A549 (cell line): ENCODE data around the gene DDX17. TPM values are rescaled to one million over a fixed set of nuclear protein-coding genes. Genes with fewer than 3 reads are reported as not detected.

Source experiments
- ATAC-seq, 2 experiments: fragments of 200-7000 bp in 1 of 2; fragments of >200 bp in 1 of 2; cut with Nextera tagmentation in 1 of 2; cut with Tn5 transposase in 1 of 2; 3 replicates each; pipeline versions ENCODE4 v1.8.0 to v1.9.1; 2018 to 2020; ENCODE audit warnings: mild to moderate bottlenecking in 1 of 2, moderate library complexity in 1 of 2
- CTCF ChIA-PET: fragments of 300-600 bp; sonication (Branson Sonifier 250); formaldehyde crosslinking; extraction: SDS; loops from one replicate; lab custom pipeline; 2021; ENCODE audit warnings: antibody characterized with exemption, inconsistent platforms; lab: Yijun Ruan, JAX
- POLR2A ChIA-PET: fragments of 350-600 bp; formaldehyde crosslinking; extraction: SDS; loops from one replicate; lab custom pipeline; 2021; ENCODE audit warnings: antibody characterized with exemption, inconsistent platforms; lab: Yijun Ruan, JAX
- DNase-seq, 2 experiments: peaks; one replicate each; pipeline versions ENCODE4 v3.0.0 to v3.0.0-alpha.2; 2011 to 2016; ENCODE audit warnings: low read depth in 1 of 2, low spot score in 1 of 2
- FAIRE-seq: peaks from 2 replicates; lab custom pipeline; 2011; peaks lifted over from hg19 to GRCh38; lab: Jason Lieb, UNC
- H3K27ac ChIP-seq, 2 experiments: fragments of >200 bp; sonication (Bioruptor Twin); formaldehyde crosslinking; 3 replicates each; pipeline ENCODE4 v1.5.1; 2016 to 2017
- H3K4me1 ChIP-seq: fragments of >200 bp; sonication (Bioruptor Twin); formaldehyde crosslinking; 3 replicates; pipeline ENCODE4 v1.6.1; 2016
- H3K4me2 ChIP-seq: fragments of >200 bp; sonication (Bioruptor Twin); formaldehyde crosslinking; 3 replicates; pipeline ENCODE4 v1.6.1; 2016
- H3K4me3 ChIP-seq: fragments of >200 bp; sonication (Bioruptor Twin); formaldehyde crosslinking; 3 replicates; pipeline ENCODE4 v1.5.1; 2016
- H3K9me3 ChIP-seq: fragments of >200 bp; sonication (Bioruptor Twin); formaldehyde crosslinking; 3 replicates; pipeline ENCODE4 v1.6.1; 2016
- CEBPB ChIP-seq, 2 experiments: fragments of >200 bp in 1 of 2; sonication (Bioruptor Twin) in 1 of 2; formaldehyde crosslinking in 1 of 2; IDR thresholded peaks; 2 replicates each; pipeline ENCODE4 v1.6.1; 2012 to 2016
- CHD2 ChIP-seq: fragments of 150-350 bp; IDR thresholded peaks from 2 replicates; pipeline ENCODE4 v1.6.1; 2014; ENCODE audit warnings: low read length; ENCODE audit not compliant: partially characterized antibody
- ELK1 ChIP-seq: fragments of 150-350 bp; IDR thresholded peaks from 2 replicates; pipeline ENCODE4 v1.6.1; 2014; ENCODE audit warnings: low read depth, mild to moderate bottlenecking, low read length
- ESRRA ChIP-seq: fragments of 150-350 bp; IDR thresholded peaks from 2 replicates; pipeline ENCODE4 v1.6.1; 2014; ENCODE audit warnings: mild to moderate bottlenecking, low read length, borderline replicate concordance
- FOSB ChIP-seq: fragments of 250-450 bp; sonication (Bioruptor Pico); IDR thresholded peaks from 2 replicates; pipeline ENCODE4 v1.5.0; 2020; ENCODE audit warnings: mild to moderate bottlenecking, moderate library complexity
- FOSL2 ChIP-seq, 2 experiments: fragments of 450-650 bp in 1 of 2; fragments of >200 bp in 1 of 2; sonication (Bioruptor Twin) in 1 of 2; formaldehyde crosslinking; IDR thresholded peaks; 2 replicates each; pipeline versions ENCODE4 v1.5.0 to v1.6.1; 2016 to 2020; ENCODE audit warnings: mild to moderate bottlenecking in 1 of 2, moderate library complexity in 1 of 2
- HDAC2 ChIP-seq: fragments of 200-600 bp; sonication (generic); IDR thresholded peaks from 2 replicates; pipeline ENCODE4 v1.6.1; 2016
- HES2 ChIP-seq: fragments of >200 bp; sonication (Bioruptor Twin); formaldehyde crosslinking; IDR thresholded peaks from 2 replicates; pipeline ENCODE4 v1.6.1; 2016
- HMGXB4 ChIP-seq: fragments of 250-450 bp; sonication (Bioruptor Pico); IDR thresholded peaks from 2 replicates; pipeline ENCODE4 v1.5.0; 2021; ENCODE audit warnings: mild to moderate bottlenecking, moderate library complexity, borderline replicate concordance
- HOXB5 ChIP-seq: fragments of 250-450 bp; sonication (Bioruptor Pico); IDR thresholded peaks from 2 replicates; pipeline ENCODE4 v1.5.0; 2020; ENCODE audit warnings: mild to moderate bottlenecking, moderate library complexity
- JUNB ChIP-seq: fragments of >200 bp; sonication (Bioruptor Twin); formaldehyde crosslinking; IDR thresholded peaks from 2 replicates; pipeline ENCODE4 v1.6.1; 2016
- KDM5A ChIP-seq: fragments of 200-600 bp; sonication (generic); IDR thresholded peaks from 2 replicates; pipeline ENCODE4 v1.6.1; 2016; ENCODE audit warnings: antibody characterized with exemption, mild to moderate bottlenecking
- MAZ ChIP-seq: fragments of 150-350 bp; IDR thresholded peaks from 2 replicates; pipeline ENCODE4 v1.6.1; 2014; ENCODE audit warnings: antibody characterized with exemption, low read depth, low read length, borderline replicate concordance
- NR3C1 ChIP-seq: fragments of >200 bp; sonication (Bioruptor Twin); formaldehyde crosslinking; IDR thresholded peaks from 3 replicates; pipeline ENCODE4 v1.6.1; 2017
- POLR2A ChIP-seq: IDR thresholded peaks from 2 replicates; pipeline ENCODE4 v1.6.1; 2012; ENCODE audit warnings: mild to moderate bottlenecking, low read length
- POLR2AphosphoS2 ChIP-seq: conservative IDR thresholded peaks from 2 replicates; pipeline ENCODE4 v1.6.1; 2012; ENCODE audit warnings: low read length, improper control_type of control experiment, inconsistent platforms
- REST ChIP-seq: fragments of 200-600 bp; sonication (generic); IDR thresholded peaks from 2 replicates; pipeline ENCODE4 v1.6.1; 2016; ENCODE audit warnings: antibody characterized with exemption, mild to moderate bottlenecking, moderate library complexity
- SREBF2 ChIP-seq: fragments of 450-650 bp; IDR thresholded peaks from 2 replicates; pipeline ENCODE4 v1.6.1; 2014; ENCODE audit warnings: mild to moderate bottlenecking, moderate library complexity
- TFCP2L1 ChIP-seq: fragments of 250-450 bp; sonication (Bioruptor Pico); IDR thresholded peaks from 2 replicates; pipeline ENCODE4 v1.5.0; 2021; ENCODE audit warnings: mild to moderate bottlenecking
- TP53 ChIP-seq: fragments of 250-450 bp; sonication (Bioruptor Pico); IDR thresholded peaks from 2 replicates; pipeline ENCODE4 v1.5.0; 2021; ENCODE audit warnings: mild to moderate bottlenecking, moderate library complexity
- ZFP36 ChIP-seq: fragments of 450-650 bp; IDR thresholded peaks from 2 replicates; pipeline ENCODE4 v1.6.1; 2014; ENCODE audit warnings: borderline replicate concordance; ENCODE audit not compliant: partially characterized antibody
- ZSCAN20 ChIP-seq: fragments of 250-450 bp; sonication (Bioruptor Pico); IDR thresholded peaks from 2 replicates; pipeline ENCODE4 v1.8.0; 2022; ENCODE audit warnings: mild to moderate bottlenecking, moderate library complexity
- WGBS: methylation state at CpG from one replicate; pipeline ENCODE4 v1.1.6; 2017; ENCODE audit errors: missing lambda C conversion rate; 5-methylcytosine and 5-hydroxymethylcytosine counted together
- polyA plus RNA-seq, 4 experiments: library from polyadenylated mRNA; depleted of rRNA in 3 of 4; stranded (reverse); fragments of >200 nt; fragmentation: RNase III in 1 of 4; extraction: RNeasy Plus Mini Kit Qiagen cat#74134 plus additional on column Dnase treatment in 1 of 4; gene quantifications; 2 replicates in 3 of 4; 3 replicates in 1 of 4; pipeline ENCODE4 v1.2.3, GENCODE V29; 2011 to 2017
- TF ChIP-seq, protein P1 (sequence below): IDR thresholded peaks from 2 replicates; pipeline ENCODE4 v1.6.1; 2012

DDX17 gene
- polyA plus RNA-seq, 2 of the 4 experiments (the other 2 are of a cell fraction), result 117 to 292 TPM

GRCh38 chr22:38479096-38479837 lies 26.8 kb downstream of the DDX17 start:
- peaks cover 5% of the 10 kb centered on the region; the same call in 1 of the 3 replicates for H3K4me1 ChIP-seq
- no peak overlapping the region for H3K4me3 ChIP-seq
- ChIA-PET POLR2A (no interaction called here), CTCF (no interaction called here)
- H3K27ac ChIP-seq, result no peak overlapping the region
- ATAC-seq (peak in 1 of 2 experiments; percentile 10; a peak in 2 of 6 replicates), FAIRE-seq (no peak), DNase-seq (no peak)
- WGBS, result 80% methylated on average over 7 of the region's 7 CpGs
- no peak overlapping the region for H3K4me2 ChIP-seq
- TF ChIP-seq JUNB (no peak), MAZ (no peak), CHD2 (no peak), POLR2A (no peak), HMGXB4 (CRISPR knock-in tag) (no peak)
- no peaks in the 10 kb centered on the region for H3K9me3 ChIP-seq

GRCh38 chr22:38477585-38477984 lies 28.5 kb downstream of the DDX17 start:
- H3K27ac ChIP-seq, result no peak overlapping the region
- no peak for TF ChIP-seq POLR2A
- TF ChIP-seq, protein P1, sequence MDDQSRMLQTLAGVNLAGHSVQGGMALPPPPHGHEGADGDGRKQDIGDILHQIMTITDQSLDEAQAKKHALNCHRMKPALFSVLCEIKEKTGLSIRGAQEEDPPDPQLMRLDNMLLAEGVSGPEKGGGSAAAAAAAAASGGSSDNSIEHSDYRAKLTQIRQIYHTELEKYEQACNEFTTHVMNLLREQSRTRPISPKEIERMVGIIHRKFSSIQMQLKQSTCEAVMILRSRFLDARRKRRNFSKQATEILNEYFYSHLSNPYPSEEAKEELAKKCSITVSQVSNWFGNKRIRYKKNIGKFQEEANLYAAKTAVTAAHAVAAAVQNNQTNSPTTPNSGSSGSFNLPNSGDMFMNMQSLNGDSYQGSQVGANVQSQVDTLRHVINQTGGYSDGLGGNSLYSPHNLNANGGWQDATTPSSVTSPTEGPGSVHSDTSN, result no peak
- TF ChIP-seq HDAC2, result no peak
- no peak for TF ChIP-seq SREBF2
- no peak for TF ChIP-seq ESRRA
- TF ChIP-seq ELK1, result no peak
- TF ChIP-seq KDM5A, result no peak
- no peak for TF ChIP-seq FOSB (CRISPR knock-in tag)
- no peak for TF ChIP-seq HES2
- no peak for TF ChIP-seq TFCP2L1 (CRISPR knock-in tag)
- TF ChIP-seq REST, result no peak
- TF ChIP-seq FOSL2 (IDR thresholded peaks at IDR 0.05), result no peak
- no peak for TF ChIP-seq FOSL2 (CRISPR knock-in tag; IDR thresholded peaks at IDR 0.05)
- TF ChIP-seq HOXB5 (CRISPR knock-in tag), result no peak
- no peak for TF ChIP-seq POLR2AphosphoS2
- no peak for TF ChIP-seq NR3C1
- TF ChIP-seq TP53, result no peak
- TF ChIP-seq ZSCAN20 (CRISPR knock-in tag), result no peak
- TF ChIP-seq CEBPB (IDR thresholded peaks at IDR 0.05), result no peak
- no peak for TF ChIP-seq ZFP36
- TF ChIP-seq, all 56 proteins: peak for 0
- no peak for DNase-seq
- Histone ChIP-seq H3K4me1 (peaks cover 5% of the 10 kb centered on the region; the same call in 1 of the 3 replicates), H3K4me2 (no peak overlapping the region), H3K9me3 (no peaks in the 10 kb centered on the region), H3K4me3 (no peak overlapping the region)
- POLR2A ChIA-PET, result no interaction called here
- CTCF ChIA-PET, result no interaction called here
- no peak for FAIRE-seq
- 71% methylated on average over 1 of the region's 1 CpG for WGBS
- peak in 1 of 2 experiments; percentile 7; a peak in 2 of 6 replicates for ATAC-seq
